Ovary (tissue), 9 donors: ENCODE measurements around the gene CDK6. TPM values are rescaled to one million over a fixed set of nuclear protein-coding genes. Genes with fewer than 3 reads are reported as not detected.

ENCODE experiments used
- DNase-seq, 5 donors: peaks; one replicate each; pipeline ENCODE4 v3.0.0-alpha.2; 2019 to 2020
- H3K27ac ChIP-seq, 2 donors: fragments of 200-600 bp; one replicate each; pipeline versions ENCODE4 v1.5.1 to v1.8.0; 2019 to 2022
- H3K27me3 ChIP-seq: fragments of 200-600 bp; one replicate; pipeline ENCODE4 v1.8.0; 2022
- H3K36me3 ChIP-seq: fragments of 200-600 bp; sonication (generic); one replicate; pipeline ENCODE4 v1.5.1; 2019
- H3K4me1 ChIP-seq: one replicate; pipeline ENCODE4 v1.8.1; 2013; ENCODE audit warnings: mild to moderate bottlenecking, moderate library complexity; ENCODE audit not compliant: insufficient read depth
- H3K4me3 ChIP-seq: fragments of 200-600 bp; sonication (generic); one replicate; pipeline ENCODE4 v1.5.1; 2017
- H3K9me3 ChIP-seq, 2 donors: fragments of 200-600 bp in 1 of 2; sonication (generic) in 1 of 2; one replicate each; pipeline versions ENCODE4 v1.5.1 to v1.8.1; 2013 to 2019; ENCODE audit warnings: mild to moderate bottlenecking in 1 of 2, moderate library complexity in 1 of 2
- EP300 ChIP-seq: sonication (generic); formaldehyde crosslinking; IDR thresholded peaks from one replicate; pipeline ENCODE4 v1.6.1; 2017; ENCODE audit warnings: antibody characterized with exemption
- POLR2A ChIP-seq: fragments of 450-650 bp; IDR thresholded peaks from one replicate; pipeline ENCODE4 v1.6.1; 2017; ENCODE audit warnings: antibody characterized with exemption, mild to moderate bottlenecking, moderate library complexity
- WGBS, 3 donors: extraction: QIAGEN DNeasy Blood & Tissue Kit in 1 of 3; methylation state at CpG; one replicate each; pipeline versions ENCODE4 v1.1.5 to v1.1.7; 2013 to 2017; 5-methylcytosine and 5-hydroxymethylcytosine counted together
- intact Hi-C, 4 donors: fragments of 100-400 bp; cut with DNase I; formaldehyde crosslinking; loops; one replicate each; pipeline versions ENCODE4 v1.11.0 to v1.15.1; 2022 to 2023
- polyA plus RNA-seq, 2 donors: library from polyadenylated mRNA; stranded (reverse); fragments of 200-250 nt in 1 of 2; fragments of 350-450 nt in 1 of 2; fragmentation: Illumina TruSeq in 1 of 2; extraction: RNeasy Lipid Tissue Mini Kit (QIAGEN cat#74804) in 1 of 2; gene quantifications; one replicate each; pipeline ENCODE4 v1.2.3, GENCODE V29; 2013 to 2014
- total RNA-seq, 7 donors: library from RNA; depleted of rRNA in 2 of 7; stranded (reverse); fragments of >200 nt in 2 of 7; fragmentation: NEBNext Ultra II Directional in 3 of 7; extraction: Animal tissue kit (Norgen Biotek cat#: 25700) in 3 of 7; gene quantifications; one replicate each; pipeline versions ENCODE4 v1.1.0 to v1.2.4, GENCODE V29; 2016 to 2023
- TF ChIP-seq, protein P1 (sequence below), 3 donors: fragments of 450-650 bp in 2 of 3; fragments of 200-600 bp in 1 of 3; IDR thresholded peaks; one replicate each; pipeline versions ENCODE4 v1.5.1 to v1.8.0; 2016 to 2022; ENCODE audit warnings: antibody characterized with exemption in 3 of 3, mild to moderate bottlenecking in 1 of 3
- donor health status: DM: no; HTN: no; CAD: no; lungs with moderate emphysema.
- donor health status: DM: no; HTN: no; CAD: no.
- donor health status: Bipolar disorder and iron deficiency.
- donor health status: DM: yes; HTN: yes; CAD: no.
- donor health status: DM: no; HTN: no; CAD: no.
- donor health status: DM: yes; HTN: yes; CAD: no.

Gene CDK6
- total and polyA plus RNA-seq, 9 donors = 1.8 to 20.4 (median 11.2) TPM

DNA sequence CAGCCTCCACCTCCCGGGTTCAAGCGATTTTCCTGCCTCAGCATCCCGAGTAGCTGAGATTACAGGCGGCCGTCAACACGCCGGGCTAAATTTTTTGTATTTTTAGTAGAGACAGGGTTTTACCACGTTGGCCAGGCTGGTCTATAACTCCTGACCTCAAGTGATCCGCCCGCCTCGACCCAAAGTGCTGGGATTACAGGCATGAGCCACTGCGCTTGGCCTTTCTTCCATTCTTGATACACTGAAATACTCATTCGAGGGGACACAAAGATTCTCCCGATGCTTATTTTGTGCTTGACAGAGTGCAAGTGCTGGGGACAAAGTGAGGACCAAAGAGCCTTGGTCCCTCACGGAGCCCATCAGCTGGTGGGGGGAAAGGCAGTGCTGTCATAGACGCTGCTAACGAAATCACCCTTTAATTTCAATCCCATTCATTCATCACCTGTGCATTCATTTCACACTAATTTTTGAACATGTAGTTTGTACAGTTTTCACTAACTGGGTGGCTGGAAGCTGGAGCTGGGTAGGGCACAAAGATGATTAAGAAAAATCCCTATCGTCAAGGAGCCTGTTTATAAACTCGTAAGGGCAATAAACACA lies 245.6 kb downstream of the CDK6 start:
- Histone ChIP-seq H3K27me3 (no peaks in the 10 kb centered on the region), H3K36me3 (no peaks in the 10 kb centered on the region), H3K9me3 (no peaks in the 10 kb centered on the region), H3K4me1 (peaks cover 12% of the 10 kb centered on the region), H3K4me3 (peak overlapping the region; percentile 97), H3K27ac (no peak overlapping the region)
- 26 to 34% (median 31%) methylated on average over 19 of the region's 19 CpGs for WGBS, 3 donors
- TF ChIP-seq POLR2A (no peak), EP300 (no peak)
- intact Hi-C loops = no loop called here
- no peak for DNase-seq

- intact Hi-C loops = no loop called here
Observed at GRCh38 chr7:92589056-92589455, 247.3 kb downstream of the CDK6 start.

DNA sequence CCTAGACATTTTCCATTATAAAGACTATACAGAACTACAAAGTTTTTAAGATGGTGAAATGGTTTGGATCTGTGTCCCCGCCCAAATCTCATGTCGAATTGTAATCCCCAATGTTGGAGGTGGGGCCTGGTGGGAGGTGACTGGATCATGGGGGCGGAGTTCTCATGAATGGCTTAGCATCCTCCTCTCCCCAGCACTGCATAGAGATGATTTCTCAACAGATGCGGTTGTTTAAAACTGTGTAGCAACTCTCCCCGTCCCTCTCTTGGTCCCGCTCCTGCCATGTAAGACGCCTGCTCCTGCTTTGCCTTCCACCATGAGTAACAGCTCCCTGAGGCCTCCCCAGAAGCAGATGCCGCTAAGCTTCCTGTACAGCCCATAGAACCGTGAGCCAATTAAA lies 247.8 kb downstream of the CDK6 start:
- H3K4me3 ChIP-seq = peak overlapping the region; percentile 97
- intact Hi-C loops = no loop called here
- H3K9me3 ChIP-seq = no peaks in the 10 kb centered on the region
- no peak for TF ChIP-seq EP300
- TF ChIP-seq, protein P1, sequence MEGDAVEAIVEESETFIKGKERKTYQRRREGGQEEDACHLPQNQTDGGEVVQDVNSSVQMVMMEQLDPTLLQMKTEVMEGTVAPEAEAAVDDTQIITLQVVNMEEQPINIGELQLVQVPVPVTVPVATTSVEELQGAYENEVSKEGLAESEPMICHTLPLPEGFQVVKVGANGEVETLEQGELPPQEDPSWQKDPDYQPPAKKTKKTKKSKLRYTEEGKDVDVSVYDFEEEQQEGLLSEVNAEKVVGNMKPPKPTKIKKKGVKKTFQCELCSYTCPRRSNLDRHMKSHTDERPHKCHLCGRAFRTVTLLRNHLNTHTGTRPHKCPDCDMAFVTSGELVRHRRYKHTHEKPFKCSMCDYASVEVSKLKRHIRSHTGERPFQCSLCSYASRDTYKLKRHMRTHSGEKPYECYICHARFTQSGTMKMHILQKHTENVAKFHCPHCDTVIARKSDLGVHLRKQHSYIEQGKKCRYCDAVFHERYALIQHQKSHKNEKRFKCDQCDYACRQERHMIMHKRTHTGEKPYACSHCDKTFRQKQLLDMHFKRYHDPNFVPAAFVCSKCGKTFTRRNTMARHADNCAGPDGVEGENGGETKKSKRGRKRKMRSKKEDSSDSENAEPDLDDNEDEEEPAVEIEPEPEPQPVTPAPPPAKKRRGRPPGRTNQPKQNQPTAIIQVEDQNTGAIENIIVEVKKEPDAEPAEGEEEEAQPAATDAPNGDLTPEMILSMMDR (IDR thresholded peaks at IDR 0.05) = no peak
- no peak for TF ChIP-seq POLR2A
- 81 to 86% (median 82%) methylated on average over 9 of the region's 9 CpGs for WGBS, 3 donors
- no peak for DNase-seq
- H3K27me3 ChIP-seq = no peaks in the 10 kb centered on the region
- H3K4me1 ChIP-seq = peaks cover 13% of the 10 kb centered on the region
- no peak overlapping the region for H3K27ac ChIP-seq
- H3K36me3 ChIP-seq = no peaks in the 10 kb centered on the region

More at GRCh38 chr7:92589056-92589455, 247.3 kb downstream of the CDK6 start:
- H3K4me3 ChIP-seq = peak overlapping the region; percentile 97
- TF ChIP-seq POLR2A (no peak), EP300 (no peak)
- TF ChIP-seq, protein P1 (IDR thresholded peaks at IDR 0.05) = no peak
- no peaks in the 10 kb centered on the region for H3K36me3 ChIP-seq
- H3K9me3 ChIP-seq = no peaks in the 10 kb centered on the region
- H3K4me1 ChIP-seq = peaks cover 13% of the 10 kb centered on the region
- no peaks in the 10 kb centered on the region for H3K27me3 ChIP-seq
- no peak overlapping the region for H3K27ac ChIP-seq
- DNase-seq = no peak
- WGBS, 3 donors = 28 to 43% (median 30%) methylated on average over 7 of the region's 7 CpGs

GRCh38 chr7:92586841-92587240 lies 249.5 kb downstream of the CDK6 start:
- no peak overlapping the region for H3K27ac ChIP-seq
- H3K27me3 ChIP-seq = no peaks in the 10 kb centered on the region
- WGBS, 3 donors = 19 to 38% (median 21%) methylated on average over 4 of the region's 4 CpGs
- TF ChIP-seq POLR2A (no peak), EP300 (no peak)
- TF ChIP-seq, protein P1 (IDR thresholded peaks at IDR 0.05) = no peak
- no peaks in the 10 kb centered on the region for H3K36me3 ChIP-seq
- no peaks in the 10 kb centered on the region for H3K9me3 ChIP-seq
- peaks cover 13% of the 10 kb centered on the region for H3K4me1 ChIP-seq
- no peak for DNase-seq
- H3K4me3 ChIP-seq = no peak overlapping the region
- intact Hi-C loops = no loop called here

DNA sequence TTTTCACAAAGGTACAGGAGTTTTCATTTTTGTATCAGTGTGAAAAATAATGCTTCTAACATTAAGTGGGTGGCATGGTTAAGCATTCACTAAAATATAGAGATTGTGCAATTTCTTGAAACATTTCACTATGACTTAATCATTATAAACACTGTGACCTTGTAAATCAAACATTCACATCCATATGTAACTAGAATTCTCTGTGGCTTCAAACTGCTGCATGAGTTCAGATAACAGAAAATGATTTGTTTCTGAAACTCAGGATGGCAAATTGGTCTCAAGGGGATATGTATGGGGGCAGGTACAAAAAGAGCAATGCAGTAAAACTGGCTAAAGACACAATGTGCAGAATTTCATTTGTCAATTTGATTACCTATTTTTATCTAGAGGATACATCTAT lies 250.0 kb downstream of the CDK6 start:
- Histone ChIP-seq H3K9me3 (no peaks in the 10 kb centered on the region), H3K4me1 (peaks cover 13% of the 10 kb centered on the region), H3K4me3 (no peak overlapping the region), H3K27me3 (no peaks in the 10 kb centered on the region), H3K27ac (no peak overlapping the region), H3K36me3 (no peaks in the 10 kb centered on the region)
- intact Hi-C loops = no loop called here
- DNase-seq = no peak
- no peak for TF ChIP-seq EP300
- TF ChIP-seq, protein P1 (IDR thresholded peaks at IDR 0.05) = no peak
